ENCODE data around the gene PIGS.

DNA sequence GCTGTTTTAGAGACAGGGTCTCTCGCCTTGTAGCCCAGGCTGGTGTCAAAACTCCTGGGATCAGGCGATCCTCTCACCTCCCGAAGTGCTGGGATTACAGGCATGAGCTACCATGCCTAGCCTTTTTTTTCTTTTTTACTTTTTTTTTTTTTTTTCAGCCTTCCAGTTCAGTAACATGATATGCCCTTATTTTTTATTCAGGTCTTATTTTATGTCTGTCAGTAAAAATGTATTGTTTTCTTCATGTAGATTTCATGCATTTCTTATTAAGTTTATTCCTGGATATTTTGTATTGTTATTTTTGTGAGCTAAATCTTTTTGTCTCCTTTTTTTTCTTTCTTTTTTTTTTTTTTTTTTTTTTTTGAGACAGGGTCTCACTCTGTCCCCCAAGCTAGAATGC is 67.9 kb downstream of the PIGS start:
- TF ChIP-seq RXRA (IDR thresholded peaks at IDR 0.05) (no peak), HNF4G (IDR thresholded peaks at IDR 0.05) (no peak), NR2F2 (IDR thresholded peaks at IDR 0.05) (no peak), SP1 (IDR thresholded peaks at IDR 0.05) (no peak), TAF1 (conservative IDR thresholded peaks at IDR 0.05) (no peak), RAD21 (IDR thresholded peaks at IDR 0.05) (no peak), FOXA1 (IDR thresholded peaks at IDR 0.05) (no peak), EGR1 (IDR thresholded peaks at IDR 0.05; ENCODE audit: low read depth in 2 of 2) (no peak)
- TF ChIP-seq, protein P1, sequence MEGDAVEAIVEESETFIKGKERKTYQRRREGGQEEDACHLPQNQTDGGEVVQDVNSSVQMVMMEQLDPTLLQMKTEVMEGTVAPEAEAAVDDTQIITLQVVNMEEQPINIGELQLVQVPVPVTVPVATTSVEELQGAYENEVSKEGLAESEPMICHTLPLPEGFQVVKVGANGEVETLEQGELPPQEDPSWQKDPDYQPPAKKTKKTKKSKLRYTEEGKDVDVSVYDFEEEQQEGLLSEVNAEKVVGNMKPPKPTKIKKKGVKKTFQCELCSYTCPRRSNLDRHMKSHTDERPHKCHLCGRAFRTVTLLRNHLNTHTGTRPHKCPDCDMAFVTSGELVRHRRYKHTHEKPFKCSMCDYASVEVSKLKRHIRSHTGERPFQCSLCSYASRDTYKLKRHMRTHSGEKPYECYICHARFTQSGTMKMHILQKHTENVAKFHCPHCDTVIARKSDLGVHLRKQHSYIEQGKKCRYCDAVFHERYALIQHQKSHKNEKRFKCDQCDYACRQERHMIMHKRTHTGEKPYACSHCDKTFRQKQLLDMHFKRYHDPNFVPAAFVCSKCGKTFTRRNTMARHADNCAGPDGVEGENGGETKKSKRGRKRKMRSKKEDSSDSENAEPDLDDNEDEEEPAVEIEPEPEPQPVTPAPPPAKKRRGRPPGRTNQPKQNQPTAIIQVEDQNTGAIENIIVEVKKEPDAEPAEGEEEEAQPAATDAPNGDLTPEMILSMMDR (IDR thresholded peaks at IDR 0.05; ENCODE audit: low read depth, low read length, missing input control), result no peak
- TF ChIP-seq, protein P2, sequence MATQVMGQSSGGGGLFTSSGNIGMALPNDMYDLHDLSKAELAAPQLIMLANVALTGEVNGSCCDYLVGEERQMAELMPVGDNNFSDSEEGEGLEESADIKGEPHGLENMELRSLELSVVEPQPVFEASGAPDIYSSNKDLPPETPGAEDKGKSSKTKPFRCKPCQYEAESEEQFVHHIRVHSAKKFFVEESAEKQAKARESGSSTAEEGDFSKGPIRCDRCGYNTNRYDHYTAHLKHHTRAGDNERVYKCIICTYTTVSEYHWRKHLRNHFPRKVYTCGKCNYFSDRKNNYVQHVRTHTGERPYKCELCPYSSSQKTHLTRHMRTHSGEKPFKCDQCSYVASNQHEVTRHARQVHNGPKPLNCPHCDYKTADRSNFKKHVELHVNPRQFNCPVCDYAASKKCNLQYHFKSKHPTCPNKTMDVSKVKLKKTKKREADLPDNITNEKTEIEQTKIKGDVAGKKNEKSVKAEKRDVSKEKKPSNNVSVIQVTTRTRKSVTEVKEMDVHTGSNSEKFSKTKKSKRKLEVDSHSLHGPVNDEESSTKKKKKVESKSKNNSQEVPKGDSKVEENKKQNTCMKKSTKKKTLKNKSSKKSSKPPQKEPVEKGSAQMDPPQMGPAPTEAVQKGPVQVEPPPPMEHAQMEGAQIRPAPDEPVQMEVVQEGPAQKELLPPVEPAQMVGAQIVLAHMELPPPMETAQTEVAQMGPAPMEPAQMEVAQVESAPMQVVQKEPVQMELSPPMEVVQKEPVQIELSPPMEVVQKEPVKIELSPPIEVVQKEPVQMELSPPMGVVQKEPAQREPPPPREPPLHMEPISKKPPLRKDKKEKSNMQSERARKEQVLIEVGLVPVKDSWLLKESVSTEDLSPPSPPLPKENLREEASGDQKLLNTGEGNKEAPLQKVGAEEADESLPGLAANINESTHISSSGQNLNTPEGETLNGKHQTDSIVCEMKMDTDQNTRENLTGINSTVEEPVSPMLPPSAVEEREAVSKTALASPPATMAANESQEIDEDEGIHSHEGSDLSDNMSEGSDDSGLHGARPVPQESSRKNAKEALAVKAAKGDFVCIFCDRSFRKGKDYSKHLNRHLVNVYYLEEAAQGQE (IDR thresholded peaks at IDR 0.05), result no peak
- TF ChIP-seq, protein P3, sequence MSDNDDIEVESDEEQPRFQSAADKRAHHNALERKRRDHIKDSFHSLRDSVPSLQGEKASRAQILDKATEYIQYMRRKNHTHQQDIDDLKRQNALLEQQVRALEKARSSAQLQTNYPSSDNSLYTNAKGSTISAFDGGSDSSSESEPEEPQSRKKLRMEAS (IDR thresholded peaks at IDR 0.05), result no peak
